Measurements from ENCODE around the gene MANEAL. TPM values are rescaled to one million over a fixed set of nuclear protein-coding genes. Genes with fewer than 3 reads are reported as not detected.
"Not testable (repeated sequence)": the region's sequence is repeated elsewhere in the genome, so short reads cannot be mapped to it uniquely, and the experiment has no call there.

The MANEAL gene
- 1 to 10 TPM; 3.7 to 4.9 (median 4.7) TPM for polyA plus RNA-seq (ENCODE audit: insufficient read length in 3 of 3)

- DNase-seq (ENCODE audit: low read depth in 3 of 3, low spot score in 2 of 3), result no peak
Observed at GRCh38 chr1:37793773-37794371, at the start of gene MANEAL. TSS of gene MANEAL (plus strand) at chr1:37793847. CDS start at chr1:37794183, 336 bp downstream.

GRCh38 chr1:37746806-37747205, 46.8 kb upstream of the MANEAL start:
- no peak for DNase-seq (ENCODE audit: low read depth in 3 of 3, low spot score in 2 of 3)

GRCh38 chr1:37748565-37748964, 45.1 kb upstream of the MANEAL start:
- DNase-seq (ENCODE audit: low read depth in 3 of 3, low spot score in 2 of 3), result no peak

GRCh38 chr1:37752213-37752582, 41.4 kb upstream of the MANEAL start:
- DNase-seq (ENCODE audit: low read depth in 3 of 3, low spot score in 2 of 3), result no peak

- peak in 1 of 3 donors; percentile 3 for DNase-seq (ENCODE audit: low read depth in 3 of 3, low spot score in 2 of 3)
Observed at GRCh38 chr1:37752583-37753471, 40.8 kb upstream of the MANEAL start.

GRCh38 chr1:37753473-37754321, 40.0 kb upstream of the MANEAL start:
- DNase-seq (ENCODE audit: low read depth in 3 of 3, low spot score in 2 of 3), result no peak

- no peak for DNase-seq (ENCODE audit: low read depth in 3 of 3, low spot score in 2 of 3)
Observed at GRCh38 chr1:37755290-37755689, 38.4 kb upstream of the MANEAL start.

- no peak for DNase-seq (ENCODE audit: low read depth in 3 of 3, low spot score in 2 of 3)
Observed at GRCh38 chr1:37755951-37756560, 37.6 kb upstream of the MANEAL start.

GRCh38 chr1:37759451-37759850, 34.2 kb upstream of the MANEAL start:
- DNase-seq (ENCODE audit: low read depth in 3 of 3, low spot score in 2 of 3), result no peak

GRCh38 chr1:37761416-37762095, 32.1 kb upstream of the MANEAL start:
- no peak for DNase-seq (ENCODE audit: low read depth in 3 of 3, low spot score in 2 of 3)

GRCh38 chr1:37762516-37762915, 31.1 kb upstream of the MANEAL start:
- DNase-seq (ENCODE audit: low read depth in 3 of 3, low spot score in 2 of 3), result no peak

GRCh38 chr1:37763791-37764413, 29.7 kb upstream of the MANEAL start:
- DNase-seq (ENCODE audit: low read depth in 3 of 3, low spot score in 2 of 3), result no peak

- peak; percentile 37 to 63 (median 58) for DNase-seq (ENCODE audit: low read depth in 3 of 3, low spot score in 2 of 3)
Observed at GRCh38 chr1:37764414-37764825, 29.2 kb upstream of the MANEAL start.

- no peak for DNase-seq (ENCODE audit: low read depth in 3 of 3, low spot score in 2 of 3)
Observed at GRCh38 chr1:37764888-37765441, 28.7 kb upstream of the MANEAL start, which contains the start of gene EPHA10. TSS of gene EPHA10 (minus strand) at chr1:37765120. CDS start at chr1:37765066, 54 bp downstream.

GRCh38 chr1:37765916-37766664, 27.6 kb upstream of the MANEAL start:
- DNase-seq (ENCODE audit: low read depth in 3 of 3, low spot score in 2 of 3), result no peak

GRCh38 chr1:37767488-37767887, 26.2 kb upstream of the MANEAL start:
- no peak for DNase-seq (ENCODE audit: low read depth in 3 of 3, low spot score in 2 of 3)

GRCh38 chr1:37771440-37771839, 22.2 kb upstream of the MANEAL start:
- not testable (repeated sequence) for DNase-seq (ENCODE audit: low read depth in 3 of 3, low spot score in 2 of 3)

- no peak for DNase-seq (ENCODE audit: low read depth in 3 of 3, low spot score in 2 of 3)
Observed at GRCh38 chr1:37776946-37777516, 16.6 kb upstream of the MANEAL start.
